ENCODE data around the gene DYSF.

The DYSF gene

GRCh38 chr2:71502941-71503738, 49.8 kb downstream of the DYSF start:
- DNase-seq (ENCODE audit: low spot score), result no peak

- DNase-seq (ENCODE audit: low spot score), result no peak
Observed at GRCh38 chr2:71503837-71504236, 50.5 kb downstream of the DYSF start.

GRCh38 chr2:71504611-71505010, 51.2 kb downstream of the DYSF start:
- no peak for DNase-seq (ENCODE audit: low spot score)

GRCh38 chr2:71505086-71505769, 51.9 kb downstream of the DYSF start:
- DNase-seq (ENCODE audit: low spot score), result no peak

GRCh38 chr2:71505770-71506140, 52.4 kb downstream of the DYSF start:
- DNase-seq (ENCODE audit: low spot score), result no peak

GRCh38 chr2:71506222-71507153, 53.1 kb downstream of the DYSF start:
- DNase-seq (ENCODE audit: low spot score), result no peak

- DNase-seq (ENCODE audit: low spot score), result no peak
Observed at GRCh38 chr2:71507476-71507875, 54.1 kb downstream of the DYSF start.

- peak; percentile 63 for DNase-seq (ENCODE audit: low spot score)
Observed at GRCh38 chr2:71510196-71510807, 56.9 kb downstream of the DYSF start.

- no peak for DNase-seq (ENCODE audit: low spot score)
Observed at GRCh38 chr2:71510938-71511337, 57.6 kb downstream of the DYSF start.

- DNase-seq (ENCODE audit: low spot score), result no peak
Observed at GRCh38 chr2:71511776-71512175, 58.4 kb downstream of the DYSF start.

GRCh38 chr2:71512386-71512785, 59.0 kb downstream of the DYSF start:
- no peak for DNase-seq (ENCODE audit: low spot score)

GRCh38 chr2:71513096-71513495, 59.7 kb downstream of the DYSF start:
- DNase-seq (ENCODE audit: low spot score), result no peak

GRCh38 chr2:71513721-71514120, 60.4 kb downstream of the DYSF start:
- no peak for DNase-seq (ENCODE audit: low spot score)

GRCh38 chr2:71516253-71516888, 63.0 kb downstream of the DYSF start:
- DNase-seq (ENCODE audit: low spot score), result no peak

- DNase-seq (ENCODE audit: low spot score), result no peak
Observed at GRCh38 chr2:71517851-71518250, 64.5 kb downstream of the DYSF start.

- DNase-seq (ENCODE audit: low spot score), result no peak
Observed at GRCh38 chr2:71521436-71521950, 68.1 kb downstream of the DYSF start.

- no peak for DNase-seq (ENCODE audit: low spot score)
Observed at GRCh38 chr2:71524476-71524875, 71.1 kb downstream of the DYSF start.

- no peak for DNase-seq (ENCODE audit: low spot score)
Observed at GRCh38 chr2:71526141-71526540, 72.8 kb downstream of the DYSF start.

- no peak for DNase-seq (ENCODE audit: low spot score)
Observed at GRCh38 chr2:71526975-71527374, 73.6 kb downstream of the DYSF start.

GRCh38 chr2:71528131-71528591, 74.8 kb downstream of the DYSF start:
- no peak for DNase-seq (ENCODE audit: low spot score)

- DNase-seq (ENCODE audit: low spot score), result no peak
Observed at GRCh38 chr2:71528749-71529148, 75.4 kb downstream of the DYSF start.
